ENCODE data around the gene APOL3. TPM values are rescaled to one million over a fixed set of nuclear protein-coding genes. Genes with fewer than 3 reads are reported as not detected.
A peak's percentile ranks its signal among the peaks of the same experiment; 100 is the strongest.

The APOL3 gene
- total RNA-seq, 1 experiment from 2014 or later, result not detected

GRCh38 chr22:36184433-36185025 lies 24.0 kb upstream of the APOL3 start:
- POLR2A ChIA-PET (ENCODE audit: low non-redundant PET), result no interaction called here

GRCh38 chr22:36183446-36183845 lies 22.9 kb upstream of the APOL3 start:
- Histone ChIP-seq H3K36me3 (ENCODE audit: insufficient read depth, low read length, poor library complexity, severe bottlenecking) (no peaks in the 10 kb centered on the region), H3K9me3 (ENCODE audit: low read depth, low read length, poor library complexity, severe bottlenecking) (no peaks in the 10 kb centered on the region), H3K27me3 (replicated peaks; ENCODE audit: insufficient read depth, low read depth, low read length, poor library complexity) (no peaks in the 10 kb centered on the region), H3K4me1 (ENCODE audit: insufficient read depth, low read length, poor library complexity, severe bottlenecking) (peaks cover 16% of the 10 kb centered on the region), H3K27ac (ENCODE audit: low read depth, low read length, poor library complexity, severe bottlenecking) (no peak overlapping the region), H3K4me3 (ENCODE audit: low read depth, low read length, poor library complexity, severe bottlenecking) (no peak overlapping the region)
- DNase-seq (ENCODE audit: low spot score), result no peak
- POLR2A ChIA-PET (ENCODE audit: low non-redundant PET), result no interaction called here
- no TSS peak for BruUV-seq (replicated peaks)
- intact Hi-C loops (cut with micrococcal nuclease; ENCODE audit: unreplicated experiment), result loop anchor here (5.0 kb wide), 1 partner anchor 36 kb away; no protein-coding TSS in a partner anchor
- CTCF ChIA-PET, result interaction anchor here (1.6 kb wide), 1 partner anchor 11 kb away, joined by 3 read pairs; no protein-coding TSS in a partner anchor
- TF ChIP-seq, protein P1, sequence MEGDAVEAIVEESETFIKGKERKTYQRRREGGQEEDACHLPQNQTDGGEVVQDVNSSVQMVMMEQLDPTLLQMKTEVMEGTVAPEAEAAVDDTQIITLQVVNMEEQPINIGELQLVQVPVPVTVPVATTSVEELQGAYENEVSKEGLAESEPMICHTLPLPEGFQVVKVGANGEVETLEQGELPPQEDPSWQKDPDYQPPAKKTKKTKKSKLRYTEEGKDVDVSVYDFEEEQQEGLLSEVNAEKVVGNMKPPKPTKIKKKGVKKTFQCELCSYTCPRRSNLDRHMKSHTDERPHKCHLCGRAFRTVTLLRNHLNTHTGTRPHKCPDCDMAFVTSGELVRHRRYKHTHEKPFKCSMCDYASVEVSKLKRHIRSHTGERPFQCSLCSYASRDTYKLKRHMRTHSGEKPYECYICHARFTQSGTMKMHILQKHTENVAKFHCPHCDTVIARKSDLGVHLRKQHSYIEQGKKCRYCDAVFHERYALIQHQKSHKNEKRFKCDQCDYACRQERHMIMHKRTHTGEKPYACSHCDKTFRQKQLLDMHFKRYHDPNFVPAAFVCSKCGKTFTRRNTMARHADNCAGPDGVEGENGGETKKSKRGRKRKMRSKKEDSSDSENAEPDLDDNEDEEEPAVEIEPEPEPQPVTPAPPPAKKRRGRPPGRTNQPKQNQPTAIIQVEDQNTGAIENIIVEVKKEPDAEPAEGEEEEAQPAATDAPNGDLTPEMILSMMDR (conservative IDR thresholded peaks at IDR 0.05; ENCODE audit: low read depth, low read length), result no peak
- TF ChIP-seq EZH2 (IDR thresholded peaks at IDR 0.05; ENCODE audit: borderline replicate concordance, low read depth, low read length, poor library complexity, severe bottlenecking), result no peak

More at GRCh38 chr22:36184433-36185025, 24.0 kb upstream of the APOL3 start:
- no peak overlapping the region for H3K4me3 ChIP-seq (ENCODE audit: low read depth, low read length, poor library complexity, severe bottlenecking)
- H3K4me1 ChIP-seq (ENCODE audit: insufficient read depth, low read length, poor library complexity, severe bottlenecking), result peaks cover 16% of the 10 kb centered on the region
- TF ChIP-seq, protein P1 (conservative IDR thresholded peaks at IDR 0.05; ENCODE audit: low read depth, low read length), result no peak
- TF ChIP-seq EZH2 (IDR thresholded peaks at IDR 0.05; ENCODE audit: borderline replicate concordance, low read depth, low read length, poor library complexity, severe bottlenecking), result no peak
- H3K27me3 ChIP-seq (replicated peaks; ENCODE audit: insufficient read depth, low read depth, low read length, poor library complexity), result no peaks in the 10 kb centered on the region
- H3K9me3 ChIP-seq (ENCODE audit: low read depth, low read length, poor library complexity, severe bottlenecking), result no peaks in the 10 kb centered on the region
- CTCF ChIA-PET, result no interaction called here
- DNase-seq (ENCODE audit: low spot score), result peak; percentile 81
- no peaks in the 10 kb centered on the region for H3K36me3 ChIP-seq (ENCODE audit: insufficient read depth, low read length, poor library complexity, severe bottlenecking)
- H3K27ac ChIP-seq (ENCODE audit: low read depth, low read length, poor library complexity, severe bottlenecking), result no peak overlapping the region
- intact Hi-C loops (cut with micrococcal nuclease; ENCODE audit: unreplicated experiment), result loop anchor here (5.0 kb wide), 1 partner anchor 37 kb away; no protein-coding TSS in a partner anchor
- no TSS peak for BruUV-seq (replicated peaks)

GRCh38 chr22:36182857-36183256 lies 22.3 kb upstream of the APOL3 start:
- BruUV-seq (replicated peaks), result no TSS peak
- intact Hi-C loops (cut with micrococcal nuclease; ENCODE audit: unreplicated experiment), result loop anchor here (5.0 kb wide), 1 partner anchor 36 kb away; no protein-coding TSS in a partner anchor
- H3K9me3 ChIP-seq (ENCODE audit: low read depth, low read length, poor library complexity, severe bottlenecking), result no peaks in the 10 kb centered on the region
- ChIA-PET POLR2A (ENCODE audit: low non-redundant PET) (no interaction called here), CTCF (interaction anchor here (0.7 to 1.6 kb wide), 2 partner anchors 12 to 34 kb away, joined by 3 read pairs; no protein-coding TSS in a partner anchor)
- no peaks in the 10 kb centered on the region for H3K27me3 ChIP-seq (replicated peaks; ENCODE audit: insufficient read depth, low read depth, low read length, poor library complexity)
- H3K27ac ChIP-seq (ENCODE audit: low read depth, low read length, poor library complexity, severe bottlenecking), result no peak overlapping the region
- TF ChIP-seq, protein P1 (conservative IDR thresholded peaks at IDR 0.05; ENCODE audit: low read depth, low read length), result no peak
- no peak for TF ChIP-seq EZH2 (IDR thresholded peaks at IDR 0.05; ENCODE audit: borderline replicate concordance, low read depth, low read length, poor library complexity, severe bottlenecking)
- no peak overlapping the region for H3K4me3 ChIP-seq (ENCODE audit: low read depth, low read length, poor library complexity, severe bottlenecking)
- peaks cover 16% of the 10 kb centered on the region for H3K4me1 ChIP-seq (ENCODE audit: insufficient read depth, low read length, poor library complexity, severe bottlenecking)
- H3K36me3 ChIP-seq (ENCODE audit: insufficient read depth, low read length, poor library complexity, severe bottlenecking), result no peaks in the 10 kb centered on the region
- DNase-seq (ENCODE audit: low spot score), result no peak
